ENCODE data around the gene DCD.
"Not testable (repeated sequence)": the region's sequence is repeated elsewhere in the genome, so short reads cannot be mapped to it uniquely, and the experiment has no call there.

DCD gene

GRCh38 chr12:54648265-54648664, at the start of gene DCD:
DCD (minus strand) TSS chr12:54648365; CDS start chr12:54648303, 62 bp downstream.
- DNase-seq (ENCODE audit: low read depth in 2 of 2), result no peak

GRCh38 chr12:54697851-54698250, 49.7 kb upstream of the DCD start:
- DNase-seq (ENCODE audit: low read depth in 2 of 2), result no peak

GRCh38 chr12:54692353-54692752, 44.2 kb upstream of the DCD start:
- no peak for DNase-seq (ENCODE audit: low read depth in 2 of 2)

GRCh38 chr12:54689984-54690383, 41.8 kb upstream of the DCD start:
- DNase-seq (ENCODE audit: low read depth in 2 of 2), result no peak

- no peak for DNase-seq (ENCODE audit: low read depth in 2 of 2)
Observed at GRCh38 chr12:54689034-54689372, 40.8 kb upstream of the DCD start.

GRCh38 chr12:54688309-54689033, 40.3 kb upstream of the DCD start:
- no peak for DNase-seq (ENCODE audit: low read depth in 2 of 2)

- no peak for DNase-seq (ENCODE audit: low read depth in 2 of 2)
Observed at GRCh38 chr12:54684636-54685630, 36.8 kb upstream of the DCD start.

- no peak for DNase-seq (ENCODE audit: low read depth in 2 of 2)
Observed at GRCh38 chr12:54683398-54683797, 35.2 kb upstream of the DCD start.

GRCh38 chr12:54682674-54683073, 34.5 kb upstream of the DCD start:
- DNase-seq (ENCODE audit: low read depth in 2 of 2), result no peak

GRCh38 chr12:54680374-54680773, 32.2 kb upstream of the DCD start:
- no peak for DNase-seq (ENCODE audit: low read depth in 2 of 2)

- no peak for DNase-seq (ENCODE audit: low read depth in 2 of 2)
Observed at GRCh38 chr12:54678131-54678530, 30.0 kb upstream of the DCD start.

- no peak for DNase-seq (ENCODE audit: low read depth in 2 of 2)
Observed at GRCh38 chr12:54667945-54668344, 19.8 kb upstream of the DCD start.

- DNase-seq (ENCODE audit: low read depth in 2 of 2), result no peak
Observed at GRCh38 chr12:54666008-54666407, 17.8 kb upstream of the DCD start.

- not testable (repeated sequence) for DNase-seq (ENCODE audit: low read depth in 2 of 2)
Observed at GRCh38 chr12:54665022-54665635, 17.0 kb upstream of the DCD start.

- DNase-seq (ENCODE audit: low read depth in 2 of 2), result no peak
Observed at GRCh38 chr12:54663603-54664002, 15.4 kb upstream of the DCD start.

- no peak for DNase-seq (ENCODE audit: low read depth in 2 of 2)
Observed at GRCh38 chr12:54662026-54662425, 13.9 kb upstream of the DCD start.

GRCh38 chr12:54661048-54661447, 12.9 kb upstream of the DCD start:
- DNase-seq (ENCODE audit: low read depth in 2 of 2), result no peak

GRCh38 chr12:54660320-54660962, 12.3 kb upstream of the DCD start:
- no peak for DNase-seq (ENCODE audit: low read depth in 2 of 2)

- peak; percentile 9 to 10 for DNase-seq (ENCODE audit: low read depth in 2 of 2)
Observed at GRCh38 chr12:54658306-54659264, 10.4 kb upstream of the DCD start.

- DNase-seq (ENCODE audit: low read depth in 2 of 2), result no peak
Observed at GRCh38 chr12:54657105-54657607, 9.0 kb upstream of the DCD start.

- DNase-seq (ENCODE audit: low read depth in 2 of 2), result no peak
Observed at GRCh38 chr12:54654926-54655325, 6.8 kb upstream of the DCD start.

Data from stimulated activated CD8-positive, alpha-beta memory T cell treated with anti-CD3 and anti-CD28 coated beads, Interleukin-15, amount 100 ng/mL, for 48 hours (primary cell).